HepG2 (cell line): ENCODE measurements around the gene CIBAR2. TPM values are rescaled to one million over a fixed set of nuclear protein-coding genes. Genes with fewer than 3 reads are reported as not detected.

ENCODE experiments used
- ATAC-seq: fragments of 200-7000 bp; cut with Tn5 transposase; 3 replicates; pipeline ENCODE4 v1.9.1; 2020; ENCODE audit warnings: mild to moderate bottlenecking, moderate library complexity
- BruUV-seq: library from RNA; stranded (reverse); fragments of 400-500 nt; replicated peaks from 2 replicates; lab custom pipeline; 2021; lab: Mats Ljungman, UMichigan
- CTCF ChIA-PET: fragments of 300-600 bp; formaldehyde crosslinking; extraction: SDS; loops from one replicate; lab custom pipeline; 2021; ENCODE audit warnings: low total read pairs, inconsistent platforms, low intra/inter-chr PET ratio; lab: Yijun Ruan, JAX
- POLR2A ChIA-PET: fragments of 350-600 bp; sonication (Branson Sonifier 250); formaldehyde crosslinking; loops from one replicate; lab custom pipeline; 2020; ENCODE audit warnings: antibody characterized with exemption, inconsistent platforms; lab: Yijun Ruan, JAX
- DNase-seq: peaks from one replicate; pipeline ENCODE4 v3.0.0-alpha.2; 2015; ENCODE audit warnings: low spot score
- FAIRE-seq: peaks from 3 replicates; lab custom pipeline; 2011; peaks lifted over from hg19 to GRCh38; lab: Jason Lieb, UNC
- H2AFZ ChIP-seq: one replicate; pipeline ENCODE4 v1.6.1; 2011; ENCODE audit warnings: low read length, inconsistent platforms
- H3K27ac ChIP-seq: fragments of 300-600 bp; 3 replicates; pipeline ENCODE4 v1.8.0; 2011; ENCODE audit warnings: mixed run types, mild to moderate bottlenecking, mixed read lengths, low read length, inconsistent platforms; ENCODE audit not compliant: insufficient read depth; ENCODE audit errors: extremely low read length
- H3K27me3 ChIP-seq, 2 experiments: fragments of 200-600 bp in 1 of 2; 2 replicates in 1 of 2; 3 replicates in 1 of 2; pipeline versions ENCODE4 v1.6.0 to v1.8.0; 2011; ENCODE audit warnings: low read length in 2 of 2, mild to moderate bottlenecking in 2 of 2, moderate library complexity in 2 of 2, inconsistent platforms in 1 of 2; ENCODE audit not compliant: insufficient read depth in 2 of 2, control insufficient read depth in 1 of 2
- H3K36me3 ChIP-seq, 2 experiments: fragments of 200-600 bp in 1 of 2; replicated peaks in 1 of 2; 2 replicates in 1 of 2; 3 replicates in 1 of 2; pipeline versions ENCODE4 v1.5.1 to v1.8.0; 2011; ENCODE audit warnings: low read length in 2 of 2, inconsistent platforms in 1 of 2; ENCODE audit not compliant: insufficient read depth in 2 of 2, control insufficient read depth in 1 of 2
- H3K4me1 ChIP-seq: 2 replicates; pipeline ENCODE4 v1.5.1; 2012; ENCODE audit warnings: low read length, inconsistent platforms; ENCODE audit not compliant: insufficient read depth
- H3K4me2 ChIP-seq: 2 replicates; pipeline ENCODE4 v1.6.0; 2011; ENCODE audit warnings: low read depth, low read length, inconsistent platforms
- H3K4me3 ChIP-seq, 3 experiments: fragments of 200-600 bp in 1 of 3; sonication (generic), shearing (Covaris generic) in 1 of 3; replicated peaks in 1 of 3; 2 replicates each; pipeline ENCODE4 v1.5.1; 2011 to 2016; ENCODE audit warnings: low read length in 3 of 3, inconsistent platforms in 2 of 3, low read depth in 2 of 3, mild to moderate bottlenecking in 2 of 3, control low read depth in 1 of 3, mixed read lengths in 1 of 3; ENCODE audit not compliant: insufficient read depth in 1 of 3
- H3K79me2 ChIP-seq: one replicate; pipeline ENCODE4 v1.6.1; 2011; ENCODE audit warnings: low read length, inconsistent platforms; ENCODE audit not compliant: insufficient read depth
- H3K9ac ChIP-seq: 2 replicates; pipeline ENCODE4 v1.6.0; 2011; ENCODE audit warnings: mild to moderate bottlenecking, low read depth, low read length, inconsistent platforms; ENCODE audit not compliant: insufficient read depth
- H3K9me3 ChIP-seq: 2 replicates; pipeline ENCODE4 v1.5.1; 2012; ENCODE audit warnings: mild to moderate bottlenecking, low read length
- H4K20me1 ChIP-seq: 2 replicates; pipeline ENCODE4 v1.6.0; 2011; ENCODE audit warnings: inconsistent platforms, mild to moderate bottlenecking, low read length, moderate library complexity; ENCODE audit not compliant: insufficient read depth
- JUND ChIP-seq: sonication (generic); formaldehyde crosslinking; IDR thresholded peaks from 2 replicates; pipeline ENCODE4 v1.8.0; 2022; ENCODE audit warnings: mild to moderate bottlenecking, missing genetic modification reagents
- ZKSCAN8 ChIP-seq: IDR thresholded peaks from 2 replicates; pipeline ENCODE4 v1.6.1; 2016; ENCODE audit warnings: borderline replicate concordance, missing genetic modification reagents, missing compliant biosample characterization
- WGBS: methylation state at CpG from one replicate; pipeline ENCODE4 v1.1.6; 2017; ENCODE audit warnings: low lambda C conversion rate; 5-methylcytosine and 5-hydroxymethylcytosine counted together
- in situ Hi-C: cut with HindIII; loops from 2 replicates; pipeline ENCODE4 v1.10.0; 2017; ENCODE audit warnings: low pct_unique_long_range_greater_than_20kb; ENCODE audit not compliant: extremely low pct_ligation_motif_present
- intact Hi-C: fragments of 100-400 bp; cut with micrococcal nuclease; formaldehyde crosslinking; loops from one replicate; pipeline ENCODE4 v1.10.0; 2022; ENCODE audit not compliant: unreplicated experiment
- polyA plus RNA-seq, 8 experiments: library from polyadenylated mRNA; depleted of rRNA in 3 of 8; stranded (reverse) in 7 of 8; unstranded in 1 of 8; fragments of >200 nt; fragmentation: Illumina TruSeq in 4 of 8; extraction: Trizol in 4 of 8; gene quantifications; 2 replicates each; pipeline versions ENCODE4 v1.2.1 to v1.2.3, GENCODE V29; 2011 to 2016; ENCODE audit warnings: low read depth in 4 of 8, missing spikeins in 1 of 8, mixed read lengths in 1 of 8; ENCODE audit not compliant: insufficient read depth in 1 of 8
- total RNA-seq, 5 experiments: library from RNA; depleted of rRNA; stranded (reverse); fragments of >200 nt; fragmentation: Illumina TruSeq; extraction: Trizol; gene quantifications; 2 replicates each; pipeline ENCODE4 v1.2.3, GENCODE V29; 2016; ENCODE audit warnings: low read depth in 1 of 5
- TF ChIP-seq, protein P1 (sequence below): sonication (generic); formaldehyde crosslinking; IDR thresholded peaks from 2 replicates; pipeline ENCODE4 v1.8.1; 2023; ENCODE audit warnings: mild to moderate bottlenecking, missing genetic modification reagents
- TF ChIP-seq, protein P2 (sequence below): sonication (generic); formaldehyde crosslinking; IDR thresholded peaks from 2 replicates; pipeline ENCODE4 v1.4.0; 2020; ENCODE audit warnings: missing genetic modification reagents, borderline replicate concordance

Gene CIBAR2
- total and polyA plus RNA-seq, 2 of the 13 experiments (the other 11 are each of a cell fraction or from before 2014, with no cell fraction given): not detected

DNA sequence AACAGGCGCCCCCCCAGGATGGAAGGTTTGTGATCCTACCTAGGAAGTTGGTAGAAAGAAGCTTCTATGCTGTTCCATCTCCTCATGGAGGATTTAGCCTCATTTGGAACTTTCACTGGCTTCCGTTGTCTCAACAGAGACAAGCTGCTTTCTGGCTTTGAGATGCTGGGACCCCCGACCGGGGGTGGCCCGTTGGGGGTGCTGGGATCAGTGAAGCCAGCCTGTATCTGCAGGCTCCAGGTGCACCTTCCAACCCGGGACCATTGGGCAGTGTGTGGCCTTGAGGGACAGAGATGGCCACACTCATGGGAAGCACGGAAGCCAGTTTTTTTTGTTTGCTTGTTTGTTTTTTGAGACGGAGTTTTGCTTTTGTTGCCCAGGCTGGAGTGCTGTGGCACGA lies 15.4 kb downstream of the CIBAR2 start:
- POLR2A ChIA-PET: no interaction called here
- intact Hi-C loops (loop anchor here (1.0 kb wide), 1 partner anchor 48 kb away; no protein-coding TSS in a partner anchor), in situ Hi-C loops (no loop called here)
- FAIRE-seq (no peak), ATAC-seq (no peak), DNase-seq (no peak)
- no TSS peak for BruUV-seq
- Histone ChIP-seq H3K4me1 (no peaks in the 10 kb centered on the region), H3K9ac (no peak overlapping the region), H3K79me2 (no peaks in the 10 kb centered on the region), H3K9me3 (no peaks in the 10 kb centered on the region), H3K27me3 (peaks cover 8 to 82% of the 10 kb centered on the region in 2 experiments; a peak in 4 of 5 replicates), H3K4me3 (no peak overlapping the region), H2AFZ (no peak overlapping the region), H3K4me2 (no peak overlapping the region), H3K27ac (no peak overlapping the region), H4K20me1 (no peaks in the 10 kb centered on the region), H3K36me3 (no peaks in the 10 kb centered on the region)
- WGBS: 10% methylated on average over 8 of the region's 9 CpGs
- TF ChIP-seq, protein P1, sequence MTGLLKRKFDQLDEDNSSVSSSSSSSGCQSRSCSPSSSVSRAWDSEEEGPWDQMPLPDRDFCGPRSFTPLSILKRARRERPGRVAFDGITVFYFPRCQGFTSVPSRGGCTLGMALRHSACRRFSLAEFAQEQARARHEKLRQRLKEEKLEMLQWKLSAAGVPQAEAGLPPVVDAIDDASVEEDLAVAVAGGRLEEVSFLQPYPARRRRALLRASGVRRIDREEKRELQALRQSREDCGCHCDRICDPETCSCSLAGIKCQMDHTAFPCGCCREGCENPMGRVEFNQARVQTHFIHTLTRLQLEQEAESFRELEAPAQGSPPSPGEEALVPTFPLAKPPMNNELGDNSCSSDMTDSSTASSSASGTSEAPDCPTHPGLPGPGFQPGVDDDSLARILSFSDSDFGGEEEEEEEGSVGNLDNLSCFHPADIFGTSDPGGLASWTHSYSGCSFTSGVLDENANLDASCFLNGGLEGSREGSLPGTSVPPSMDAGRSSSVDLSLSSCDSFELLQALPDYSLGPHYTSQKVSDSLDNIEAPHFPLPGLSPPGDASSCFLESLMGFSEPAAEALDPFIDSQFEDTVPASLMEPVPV (CRISPR knock-in tag): no peak
- TF ChIP-seq JUND (CRISPR knock-in tag) (no peak), ZKSCAN8 (CRISPR knock-in tag) (no peak)
- TF ChIP-seq, protein P2, sequence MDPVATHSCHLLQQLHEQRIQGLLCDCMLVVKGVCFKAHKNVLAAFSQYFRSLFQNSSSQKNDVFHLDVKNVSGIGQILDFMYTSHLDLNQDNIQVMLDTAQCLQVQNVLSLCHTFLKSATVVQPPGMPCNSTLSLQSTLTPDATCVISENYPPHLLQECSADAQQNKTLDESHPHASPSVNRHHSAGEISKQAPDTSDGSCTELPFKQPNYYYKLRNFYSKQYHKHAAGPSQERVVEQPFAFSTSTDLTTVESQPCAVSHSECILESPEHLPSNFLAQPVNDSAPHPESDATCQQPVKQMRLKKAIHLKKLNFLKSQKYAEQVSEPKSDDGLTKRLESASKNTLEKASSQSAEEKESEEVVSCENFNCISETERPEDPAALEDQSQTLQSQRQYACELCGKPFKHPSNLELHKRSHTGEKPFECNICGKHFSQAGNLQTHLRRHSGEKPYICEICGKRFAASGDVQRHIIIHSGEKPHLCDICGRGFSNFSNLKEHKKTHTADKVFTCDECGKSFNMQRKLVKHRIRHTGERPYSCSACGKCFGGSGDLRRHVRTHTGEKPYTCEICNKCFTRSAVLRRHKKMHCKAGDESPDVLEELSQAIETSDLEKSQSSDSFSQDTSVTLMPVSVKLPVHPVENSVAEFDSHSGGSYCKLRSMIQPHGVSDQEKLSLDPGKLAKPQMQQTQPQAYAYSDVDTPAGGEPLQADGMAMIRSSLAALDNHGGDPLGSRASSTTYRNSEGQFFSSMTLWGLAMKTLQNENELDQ (CRISPR knock-in tag): no peak
- CTCF ChIA-PET: no interaction called here
